Gastroesophageal sphincter (tissue), 4 donors: ENCODE data around the gene SUDS3. TPM values are rescaled to one million over a fixed set of nuclear protein-coding genes. Genes with fewer than 3 reads are reported as not detected.

Experiments used
- ATAC-seq: fragments of 150-250 bp; one replicate; pipeline ENCODE4 v1.9.1; 2016; ENCODE audit warnings: mild to moderate bottlenecking, moderate library complexity
- H3K27ac ChIP-seq, 4 donors: fragments of 200-600 bp; sonication (generic) in 3 of 4; 1 replicate in 3 of 4; 2 replicates in 1 of 4; pipeline ENCODE4 v1.5.1; 2016 to 2019
- H3K27me3 ChIP-seq: fragments of 200-600 bp; sonication (generic); one replicate; pipeline ENCODE4 v1.5.1; 2019
- H3K36me3 ChIP-seq, 2 donors: fragments of 200-600 bp; sonication (generic); one replicate each; pipeline ENCODE4 v1.5.1; 2019; ENCODE audit warnings: control low read depth in 1 of 2
- H3K4me1 ChIP-seq, 3 donors: fragments of 200-600 bp; sonication (generic); 1 replicate in 2 of 3; 2 replicates in 1 of 3; pipeline ENCODE4 v1.5.1; 2016 to 2019; ENCODE audit warnings: control low read depth in 2 of 3
- H3K4me3 ChIP-seq, 2 donors: fragments of 200-600 bp; sonication (generic); one replicate each; pipeline ENCODE4 v1.5.1; 2019; ENCODE audit warnings: mild to moderate bottlenecking in 1 of 2, moderate library complexity in 1 of 2
- H3K9me3 ChIP-seq, 3 donors: fragments of 200-600 bp; sonication (generic); one replicate each; pipeline ENCODE4 v1.5.1; 2017 to 2019; ENCODE audit warnings: control low read depth in 2 of 3
- CTCF ChIP-seq, 4 experiments: fragments of 200-600 bp in 2 of 4; fragments of 450-650 bp in 2 of 4; sonication (generic) in 1 of 4; IDR thresholded peaks; one replicate each; pipeline ENCODE4 v1.5.1; 2017 to 2019; ENCODE audit warnings: antibody characterized with exemption in 4 of 4, mild to moderate bottlenecking in 2 of 4, moderate library complexity in 2 of 4
- EP300 ChIP-seq: sonication (generic); formaldehyde crosslinking; IDR thresholded peaks from one replicate; pipeline ENCODE4 v1.6.1; 2017; ENCODE audit warnings: antibody characterized with exemption, mild to moderate bottlenecking
- POLR2A ChIP-seq, 2 donors: fragments of 450-650 bp; IDR thresholded peaks; one replicate each; pipeline ENCODE4 v1.6.1; 2017; ENCODE audit warnings: antibody characterized with exemption in 2 of 2, mild to moderate bottlenecking in 2 of 2, moderate library complexity in 1 of 2
- POLR2AphosphoS5 ChIP-seq: sonication (generic); formaldehyde crosslinking; IDR thresholded peaks from one replicate; pipeline ENCODE4 v1.6.1; 2017; ENCODE audit warnings: antibody characterized with exemption
- WGBS, 2 donors: methylation state at CpG; one replicate each; pipeline ENCODE4 v1.1.5; 2018; ENCODE audit warnings: low coverage in 1 of 2; 5-methylcytosine and 5-hydroxymethylcytosine counted together
- total RNA-seq, 4 donors: library from RNA; depleted of rRNA; stranded (reverse); fragments of >200 nt; gene quantifications; one replicate each; pipeline ENCODE4 v1.1.0, GENCODE V29; 2016

Gene SUDS3
- total RNA-seq, 4 donors from 2014 or later: 57.2 to 65.5 (median 61.5) TPM

GRCh38 chr12:118418385-118419057 is 42.2 kb downstream of the SUDS3 start:
- Histone ChIP-seq H3K27me3 (no peaks in the 10 kb centered on the region), H3K36me3 (peaks cover 0 to 49% of the 10 kb centered on the region in 2 donors), H3K27ac (no peak overlapping the region), H3K4me3 (no peak overlapping the region), H3K9me3 (no peaks in the 10 kb centered on the region), H3K4me1 (no peaks in the 10 kb centered on the region)
- 0 to 50% methylated on average over 1 of the region's 1 CpG for WGBS, 2 donors
- no peak for ATAC-seq
- TF ChIP-seq EP300 (no peak), POLR2AphosphoS5 (no peak), POLR2A (IDR thresholded peaks at IDR 0.05) (no peak), CTCF (IDR thresholded peaks at IDR 0.05) (no peak)

DNA sequence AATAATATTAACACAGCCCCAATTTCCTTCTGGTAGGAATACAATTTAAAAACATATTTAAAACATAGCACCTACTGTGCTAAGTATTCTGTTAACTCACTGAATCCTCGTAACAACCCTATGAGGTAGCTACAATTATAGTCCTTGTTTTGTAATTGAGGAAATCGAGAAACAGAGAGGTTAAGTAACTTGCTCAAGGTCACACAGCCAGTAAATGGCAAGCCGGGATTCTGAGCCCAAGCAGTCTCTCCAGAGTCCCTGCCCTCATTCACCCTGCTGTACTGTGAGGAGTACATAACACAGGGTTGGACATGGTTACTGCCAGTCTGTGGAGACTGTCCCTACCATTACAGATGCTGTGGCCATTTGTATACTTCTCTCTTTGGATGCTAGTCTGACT is 44.3 kb downstream of the SUDS3 start:
- WGBS, 2 donors: 94 to 100% methylated on average over 1 to 3 of the region's 3 CpGs
- Histone ChIP-seq H3K36me3 (peaks cover 0 to 28% of the 10 kb centered on the region in 2 donors), H3K4me3 (no peak overlapping the region), H3K4me1 (no peaks in the 10 kb centered on the region), H3K9me3 (no peaks in the 10 kb centered on the region), H3K27ac (no peak overlapping the region), H3K27me3 (no peaks in the 10 kb centered on the region)
- TF ChIP-seq CTCF (IDR thresholded peaks at IDR 0.05) (no peak), EP300 (no peak), POLR2A (IDR thresholded peaks at IDR 0.05) (no peak), POLR2AphosphoS5 (no peak)
- no peak for ATAC-seq

DNA sequence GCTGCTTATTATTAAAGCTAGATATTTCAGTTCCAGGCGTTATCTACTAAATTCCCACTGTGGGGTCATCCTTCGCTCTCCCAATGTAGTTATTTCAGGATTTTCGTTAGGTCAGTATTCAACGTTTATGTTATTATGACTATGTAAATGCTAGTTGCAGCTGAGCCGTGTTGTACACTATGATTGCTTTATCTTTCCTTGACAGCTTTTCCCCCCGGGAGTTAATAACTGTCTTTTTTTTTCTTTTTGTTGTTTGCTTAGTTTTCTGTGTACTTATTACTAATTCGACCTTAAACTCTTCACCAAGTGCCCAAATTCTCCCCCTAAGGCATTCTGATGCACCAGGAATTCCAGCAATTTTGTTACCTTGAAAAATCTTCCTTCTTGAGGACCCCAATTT is 48.5 kb downstream of the SUDS3 start:
- H3K27ac ChIP-seq: no peak overlapping the region
- 62 to 82% methylated on average over 6 to 7 of the region's 7 CpGs for WGBS, 2 donors

GRCh38 chr12:118425364-118425763 is 49.0 kb downstream of the SUDS3 start:
- Histone ChIP-seq H3K9me3 (no peaks in the 10 kb centered on the region), H3K4me3 (no peak overlapping the region), H3K36me3 (no peaks in the 10 kb centered on the region), H3K27me3 (no peaks in the 10 kb centered on the region), H3K4me1 (no peaks in the 10 kb centered on the region), H3K27ac (no peak overlapping the region)
- 58 to 66% methylated on average over 4 of the region's 4 CpGs for WGBS, 2 donors
- no peak for TF ChIP-seq CTCF (IDR thresholded peaks at IDR 0.05)
- TF ChIP-seq POLR2AphosphoS5: no peak
- TF ChIP-seq EP300: no peak
- TF ChIP-seq POLR2A (IDR thresholded peaks at IDR 0.05): no peak
- no peak for ATAC-seq

More for the DNA sequence above, 48.5 kb downstream of the SUDS3 start:
- TF ChIP-seq POLR2A (IDR thresholded peaks at IDR 0.05) (no peak), POLR2AphosphoS5 (no peak), CTCF (IDR thresholded peaks at IDR 0.05) (no peak), EP300 (no peak)
- no peaks in the 10 kb centered on the region for H3K4me1 ChIP-seq
- no peaks in the 10 kb centered on the region for H3K27me3 ChIP-seq
- H3K9me3 ChIP-seq: no peaks in the 10 kb centered on the region
- H3K4me3 ChIP-seq: no peak overlapping the region
- no peaks in the 10 kb centered on the region for H3K36me3 ChIP-seq
- no peak for ATAC-seq

DNA sequence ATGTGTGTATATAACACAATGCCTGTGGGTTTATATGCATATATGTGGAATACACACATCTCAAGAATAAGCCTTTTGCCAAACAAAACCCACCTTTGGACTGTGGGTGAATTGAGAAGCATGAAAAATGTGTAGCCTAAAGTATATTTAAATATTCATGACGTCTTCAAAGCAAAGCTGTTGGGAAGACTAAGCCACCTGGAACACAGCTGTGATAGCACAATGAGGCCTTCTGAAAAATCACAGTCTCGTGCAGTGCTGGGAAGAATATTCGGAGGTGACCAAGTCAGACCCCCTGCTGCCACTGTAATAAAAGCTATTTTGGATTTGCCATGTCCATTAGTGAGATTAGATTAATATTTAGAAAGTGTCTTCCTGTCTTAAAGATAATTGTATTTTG is 51.5 kb downstream of the SUDS3 start:
- no peaks in the 10 kb centered on the region for H3K27me3 ChIP-seq
- H3K27ac ChIP-seq: no peak overlapping the region
- H3K36me3 ChIP-seq: no peaks in the 10 kb centered on the region
- ATAC-seq: no peak
- 86 to 93% methylated on average over 2 to 3 of the region's 3 CpGs for WGBS, 2 donors
- H3K9me3 ChIP-seq: no peaks in the 10 kb centered on the region
- TF ChIP-seq EP300: no peak
- TF ChIP-seq CTCF (IDR thresholded peaks at IDR 0.05): no peak
- no peak overlapping the region for H3K4me3 ChIP-seq
- H3K4me1 ChIP-seq: no peaks in the 10 kb centered on the region
